Activated CD4-positive, alpha-beta T cell treated with anti-CD3 and anti-CD28 coated beads, Interleukin-2, amount 50 U/mL, for 16 hours (primary cell): ENCODE results near the gene THSD1.
A peak's percentile ranks its signal among the peaks of the same experiment; 100 is the strongest.

Experiments used
- DNase-seq: peaks from one replicate; pipeline ENCODE4 v3.0.0-alpha.2; 2020

THSD1 gene, protein sequence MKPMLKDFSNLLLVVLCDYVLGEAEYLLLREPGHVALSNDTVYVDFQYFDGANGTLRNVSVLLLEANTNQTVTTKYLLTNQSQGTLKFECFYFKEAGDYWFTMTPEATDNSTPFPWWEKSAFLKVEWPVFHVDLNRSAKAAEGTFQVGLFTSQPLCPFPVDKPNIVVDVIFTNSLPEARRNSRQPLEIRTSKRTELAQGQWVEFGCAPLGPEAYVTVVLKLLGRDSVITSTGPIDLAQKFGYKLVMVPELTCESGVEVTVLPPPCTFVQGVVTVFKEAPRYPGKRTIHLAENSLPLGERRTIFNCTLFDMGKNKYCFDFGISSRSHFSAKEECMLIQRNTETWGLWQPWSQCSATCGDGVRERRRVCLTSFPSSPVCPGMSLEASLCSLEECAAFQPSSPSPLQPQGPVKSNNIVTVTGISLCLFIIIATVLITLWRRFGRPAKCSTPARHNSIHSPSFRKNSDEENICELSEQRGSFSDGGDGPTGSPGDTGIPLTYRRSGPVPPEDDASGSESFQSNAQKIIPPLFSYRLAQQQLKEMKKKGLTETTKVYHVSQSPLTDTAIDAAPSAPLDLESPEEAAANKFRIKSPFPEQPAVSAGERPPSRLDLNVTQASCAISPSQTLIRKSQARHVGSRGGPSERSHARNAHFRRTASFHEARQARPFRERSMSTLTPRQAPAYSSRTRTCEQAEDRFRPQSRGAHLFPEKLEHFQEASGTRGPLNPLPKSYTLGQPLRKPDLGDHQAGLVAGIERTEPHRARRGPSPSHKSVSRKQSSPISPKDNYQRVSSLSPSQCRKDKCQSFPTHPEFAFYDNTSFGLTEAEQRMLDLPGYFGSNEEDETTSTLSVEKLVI

DNA sequence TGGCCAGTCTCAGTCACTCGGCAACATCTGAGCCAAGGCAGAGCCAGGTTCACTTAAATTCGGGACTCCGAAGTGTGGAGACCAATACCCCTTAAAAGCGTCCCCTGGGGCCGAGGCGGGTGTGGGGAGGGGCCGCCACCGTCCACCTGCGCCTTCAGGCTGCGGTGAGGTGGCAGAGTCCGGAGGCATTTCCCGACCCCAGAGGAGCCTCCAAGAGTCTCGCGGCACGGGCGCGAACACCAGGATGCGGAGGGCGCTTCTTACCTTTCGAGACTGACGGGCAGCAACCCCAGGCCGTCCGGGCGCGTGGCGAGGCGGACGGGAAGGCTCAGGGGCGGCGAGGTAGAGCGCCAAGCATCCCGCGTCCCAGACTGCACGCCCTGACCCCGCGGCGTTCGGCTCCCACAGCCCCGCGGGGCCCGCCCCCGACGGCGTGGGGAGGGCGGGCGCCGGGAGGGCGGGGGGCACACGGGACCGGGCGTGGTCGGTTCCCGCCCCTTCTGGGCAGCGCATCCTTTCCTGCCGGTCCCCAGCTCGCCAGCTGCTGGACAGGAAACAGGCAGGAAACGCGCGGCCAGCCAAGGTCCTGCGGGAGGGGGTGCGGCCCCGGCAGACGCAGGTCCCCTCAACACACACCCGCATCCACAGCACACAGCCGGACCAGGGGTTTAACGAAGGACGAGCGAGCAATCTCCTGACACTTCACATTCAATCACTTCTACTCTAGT lies at the start of gene THSD1:
THSD1 (minus strand) TSS at position 406 of the 728 bp plus-strand sequence. CDS start 3,572 bp downstream, outside the sequence.
- peak; percentile 12 for DNase-seq

DNA sequence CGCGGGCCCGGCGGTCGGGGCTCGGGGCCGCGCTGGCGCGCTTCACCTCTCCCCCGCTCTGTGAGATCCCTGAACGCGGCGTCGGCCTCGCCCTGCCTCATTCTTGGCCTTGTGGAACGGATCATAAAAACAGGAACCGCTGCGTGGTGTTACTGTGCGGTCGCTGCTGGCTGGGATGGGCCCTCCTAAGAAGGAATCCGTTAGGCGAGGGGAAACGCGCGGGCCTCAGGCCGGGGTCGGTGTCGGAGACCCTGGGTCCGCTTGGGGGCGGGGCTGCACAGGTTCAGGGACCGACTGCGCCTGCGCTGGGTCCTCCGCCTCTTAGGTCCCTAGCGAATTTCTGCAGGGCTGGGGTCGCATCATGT lies 49.7 kb upstream of the THSD1 start:
- DNase-seq = peak; percentile 77

DNA sequence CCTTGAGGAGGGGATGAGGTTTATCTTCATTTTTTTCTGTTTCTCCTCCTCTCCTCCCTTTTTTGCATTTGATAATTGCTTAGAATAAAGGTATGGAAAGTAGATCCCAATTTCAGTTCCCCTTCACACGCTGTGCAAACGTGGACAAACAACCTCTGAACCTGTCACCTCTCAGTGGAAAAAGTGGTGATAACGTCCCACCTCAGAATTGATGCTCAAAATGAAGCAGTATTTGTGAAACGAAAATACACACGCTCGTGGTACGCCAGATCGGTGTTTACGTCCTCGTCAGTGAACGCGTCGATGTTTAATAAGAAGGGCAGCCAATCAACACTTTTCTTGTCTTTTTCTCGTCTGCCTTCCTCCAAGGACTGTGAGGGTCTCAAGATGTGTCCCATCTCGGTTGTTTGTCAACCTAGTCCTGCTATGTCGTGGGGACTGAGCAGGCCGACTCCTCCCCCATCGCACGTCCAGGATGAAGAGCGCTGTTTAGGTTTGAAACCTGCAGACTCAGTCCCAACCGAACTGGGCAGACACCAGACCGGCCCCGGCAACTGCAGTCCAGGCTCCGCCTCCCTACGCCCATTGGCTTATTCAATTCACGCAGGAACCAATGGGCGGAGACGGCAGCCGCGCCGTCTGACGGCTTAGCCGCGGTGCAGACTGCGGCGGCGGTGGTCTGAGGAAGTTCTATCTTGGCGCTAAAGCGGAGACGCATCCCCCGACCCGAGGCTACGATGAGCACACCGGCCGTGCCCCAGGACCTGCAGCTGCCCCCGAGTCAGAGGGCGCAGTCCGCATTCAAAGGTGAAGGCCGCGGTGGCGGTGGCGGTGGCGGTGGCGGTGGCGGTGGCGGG lies 49.1 kb upstream of the THSD1 start, which contains the start of gene CKAP2:
CKAP2 (plus strand) TSS at position 659 of the 857 bp plus-strand sequence; CDS start at position 738, 79 bp downstream.
- DNase-seq = peak; percentile 97

DNA sequence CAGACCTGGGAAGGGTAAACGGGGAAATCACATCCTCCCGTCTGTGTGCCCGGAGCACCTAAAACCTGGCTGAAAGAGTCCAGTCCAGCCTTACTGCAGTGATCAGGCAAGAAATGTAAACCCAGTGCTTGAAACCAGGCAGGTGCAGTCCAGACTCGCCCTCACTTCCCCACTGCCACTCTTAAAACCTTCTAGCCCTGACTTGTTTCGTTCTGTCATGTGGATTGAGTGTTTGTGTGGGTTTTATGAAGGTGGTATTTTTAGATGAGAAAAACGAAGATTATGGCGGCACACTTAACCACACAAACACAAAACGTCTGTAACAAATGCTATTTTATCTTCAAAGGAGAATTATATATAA lies 48.5 kb upstream of the THSD1 start:
- DNase-seq = peak; percentile 11

DNA sequence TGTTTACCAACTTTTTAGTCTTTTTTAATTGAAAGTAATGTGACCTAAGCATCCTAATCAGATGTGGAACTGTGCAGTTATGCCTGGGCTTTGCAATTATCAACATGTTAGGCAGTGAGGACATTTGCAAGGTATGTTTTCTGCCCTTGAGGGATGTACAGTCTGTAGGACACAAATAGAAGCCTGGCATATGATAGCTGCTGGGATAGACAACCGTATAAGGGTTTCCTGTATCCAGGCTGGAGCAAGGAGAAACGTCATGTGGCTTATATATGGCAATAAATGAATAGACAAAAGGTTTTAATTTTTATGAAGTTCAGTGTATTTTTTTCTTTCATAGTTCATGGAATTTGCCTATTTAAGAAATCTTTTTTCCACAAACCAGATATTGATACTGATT lies 46.5 kb upstream of the THSD1 start:
- no peak for DNase-seq

DNA sequence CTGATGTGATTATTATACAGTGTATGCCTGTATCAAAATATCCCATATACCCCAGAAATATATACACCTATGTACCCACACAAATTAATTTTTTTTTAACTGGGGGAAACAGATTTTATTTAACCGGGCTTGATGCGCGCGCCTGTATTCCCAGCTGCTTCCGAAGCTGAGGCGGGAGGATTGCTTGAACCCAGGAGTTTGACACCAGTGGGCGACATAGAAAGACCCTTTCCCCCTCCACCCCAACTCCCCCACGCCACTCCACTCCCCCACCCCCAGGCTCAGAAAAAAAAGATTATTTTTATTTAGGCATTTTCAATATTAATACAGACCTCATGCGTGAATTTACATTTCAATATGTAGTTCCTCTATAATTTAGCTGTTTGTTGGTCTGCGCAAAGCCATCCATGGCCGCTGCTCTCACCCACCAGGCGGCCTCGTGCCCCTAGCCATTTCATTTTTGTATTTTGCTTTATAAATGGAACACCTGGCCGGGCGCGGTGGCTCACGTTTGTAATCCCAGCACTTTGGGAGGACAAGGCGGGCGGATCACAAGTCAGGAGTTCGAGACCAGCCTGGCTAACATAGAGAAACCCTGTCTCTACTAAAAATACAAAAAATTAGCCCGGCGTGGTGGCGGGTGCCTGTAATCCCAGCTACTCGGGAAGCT lies 45.3 kb upstream of the THSD1 start:
- no peak for DNase-seq

DNA sequence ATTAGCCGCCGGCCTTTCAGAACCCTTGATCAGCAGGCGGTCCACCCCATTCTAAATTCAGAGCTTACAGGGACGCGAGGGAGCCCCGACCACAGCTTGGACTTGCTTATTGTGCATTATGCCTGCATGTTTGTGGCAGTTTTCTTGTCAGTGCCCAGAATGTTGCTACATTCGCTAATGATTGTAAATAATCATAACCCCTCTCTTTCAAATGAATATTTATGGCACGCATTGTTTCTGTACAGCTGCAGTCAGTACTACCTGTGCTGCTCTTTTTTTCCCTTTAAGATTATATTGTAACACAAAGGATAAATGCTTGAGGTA lies 44.8 kb upstream of the THSD1 start:
- no peak for DNase-seq

DNA sequence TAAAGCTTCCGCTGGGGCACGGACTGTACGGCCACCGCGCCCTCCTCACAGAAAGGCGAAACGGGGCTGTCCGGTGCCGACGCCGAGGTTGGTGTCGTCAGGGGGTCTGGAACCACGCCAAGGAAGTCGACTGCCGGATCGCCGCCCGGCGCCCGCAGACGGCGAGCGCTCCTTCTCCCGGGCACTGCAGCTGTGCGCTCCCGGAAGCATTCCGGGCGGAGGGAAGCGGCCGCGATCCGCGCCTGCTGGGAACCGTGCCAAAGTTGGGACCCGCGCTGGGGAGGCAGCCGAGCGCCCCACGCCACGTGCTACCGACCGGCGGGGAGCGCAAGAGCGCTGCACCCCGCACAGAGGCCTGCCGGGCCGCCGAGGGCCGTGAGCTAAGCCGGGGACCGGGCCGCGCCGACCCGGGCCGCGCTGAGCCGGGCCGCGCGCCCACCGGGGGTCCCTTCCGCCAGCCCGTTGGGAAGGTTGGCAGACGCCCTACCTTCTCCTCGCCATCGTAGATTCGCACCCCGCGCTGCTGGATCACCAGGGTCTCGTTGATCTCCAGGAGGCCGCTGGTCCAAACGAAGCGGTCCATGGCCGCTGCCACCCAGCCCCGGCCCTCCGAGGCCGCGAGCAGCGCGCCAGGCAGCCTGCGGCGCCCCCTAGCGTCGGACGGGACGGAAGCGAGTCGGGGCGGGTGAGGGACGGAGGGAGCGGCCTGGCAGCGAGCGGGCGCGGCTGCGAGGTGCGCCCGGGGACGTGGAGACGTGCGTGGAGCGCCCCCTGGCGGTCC lies 44.2 kb upstream of the THSD1 start, which contains the start of gene VPS36:
VPS36 (minus strand) TSS at position 623 of the 781 bp plus-strand sequence; CDS start at position 583, 40 bp downstream.
- peak; percentile 96 for DNase-seq

DNA sequence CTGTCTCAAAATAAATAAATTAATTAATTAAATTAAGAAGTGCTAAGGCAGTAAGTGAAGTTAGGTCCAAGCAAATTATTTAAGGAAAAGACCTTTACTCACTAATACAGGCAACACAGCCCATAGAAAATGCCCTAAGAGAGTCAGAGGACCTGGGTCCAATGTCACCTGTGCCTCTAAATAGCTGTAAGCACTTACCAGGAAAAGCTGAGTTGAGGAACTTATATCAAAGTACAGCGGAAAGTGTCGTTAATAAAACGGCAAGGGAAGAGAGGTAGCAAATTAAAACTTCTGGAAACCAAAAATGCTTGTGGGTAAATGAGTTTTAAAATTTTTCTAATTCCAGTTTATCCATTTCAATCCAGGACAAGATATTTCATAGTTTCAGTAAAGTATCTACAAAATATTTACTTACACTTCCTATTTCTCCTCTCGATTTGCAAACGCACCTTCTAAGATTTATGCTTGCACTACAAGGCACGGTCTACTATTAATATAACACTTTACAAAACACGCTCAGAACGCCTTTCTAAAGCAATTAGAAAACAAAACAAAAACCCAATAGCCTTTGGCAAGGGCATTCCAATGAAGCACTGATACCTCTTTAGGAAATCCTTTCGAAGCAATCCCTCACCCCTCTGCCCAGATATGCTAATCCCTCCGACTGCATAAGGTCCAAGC lies 43.5 kb upstream of the THSD1 start:
- DNase-seq = no peak

DNA sequence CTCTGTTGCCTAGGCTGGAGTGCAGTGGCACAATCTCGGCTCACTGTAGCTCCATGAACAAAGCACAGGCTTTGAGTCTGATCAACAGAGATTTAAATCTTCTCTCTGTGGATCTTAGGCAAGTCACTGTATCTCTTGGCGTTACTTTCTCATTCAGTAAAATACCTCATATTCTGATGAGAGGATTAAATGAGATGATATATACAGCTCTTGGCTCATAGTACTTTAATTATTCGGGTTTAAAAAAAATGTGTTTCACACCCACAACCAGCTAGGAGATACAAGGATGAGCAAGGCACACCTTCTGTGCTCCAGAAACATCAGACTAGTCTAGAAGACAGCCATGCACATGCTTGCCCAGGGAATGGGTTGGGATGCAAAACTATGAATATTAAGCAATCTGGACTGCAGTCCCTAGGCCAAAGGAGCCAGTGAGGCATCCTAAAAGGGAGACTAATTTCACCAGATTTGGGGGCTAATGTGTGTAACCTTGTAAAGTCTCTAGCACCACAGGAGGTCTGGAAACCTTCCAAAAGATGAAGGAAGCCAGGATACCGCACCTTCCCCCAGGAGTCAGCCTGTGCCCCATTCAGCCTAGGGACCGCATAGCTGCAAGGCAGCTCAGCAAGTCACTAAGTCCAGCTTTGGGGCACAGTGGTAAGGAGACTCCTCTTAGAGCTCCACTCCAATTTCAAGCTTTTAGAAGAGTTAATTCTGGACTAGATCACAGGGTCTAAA lies 42.0 kb upstream of the THSD1 start:
- DNase-seq = no peak

DNA sequence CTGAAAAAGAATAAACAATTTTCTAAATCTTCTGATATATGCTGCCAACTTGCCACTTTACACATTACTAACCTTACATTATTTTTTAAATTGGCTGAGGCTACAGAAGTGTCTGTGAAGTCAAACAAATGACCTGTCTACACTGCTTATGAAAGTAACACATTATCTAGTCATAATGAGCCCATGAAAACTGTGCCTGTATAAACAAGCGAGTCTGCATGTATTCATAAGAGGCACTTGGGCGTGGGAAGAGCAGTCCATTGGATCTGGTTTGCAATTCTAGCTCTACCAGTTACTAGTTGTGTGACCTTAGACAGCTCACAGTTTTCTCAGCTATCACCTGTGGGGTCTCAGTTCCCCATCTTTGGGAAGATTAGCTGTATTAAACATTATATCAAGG lies 41.4 kb upstream of the THSD1 start:
- peak; percentile 49 for DNase-seq

DNA sequence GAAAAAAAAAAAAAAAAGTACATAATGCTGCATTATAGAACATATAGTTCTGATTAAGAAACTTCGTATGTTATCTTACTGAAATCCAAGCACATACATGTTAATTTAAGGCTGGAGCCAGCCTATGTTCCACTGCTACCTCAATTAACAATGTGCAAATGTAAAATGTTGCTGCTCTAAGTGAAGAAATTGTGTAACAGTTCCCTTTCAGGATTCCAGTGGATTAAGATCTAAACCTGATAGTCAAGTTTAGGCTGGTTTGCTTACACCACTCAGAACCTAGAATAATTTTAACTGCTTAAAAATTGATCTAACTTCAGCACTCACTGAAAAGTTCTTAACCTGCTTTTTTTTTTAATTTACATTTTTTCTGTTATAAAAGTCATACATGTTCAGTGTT lies 40.3 kb upstream of the THSD1 start:
- no peak for DNase-seq

DNA sequence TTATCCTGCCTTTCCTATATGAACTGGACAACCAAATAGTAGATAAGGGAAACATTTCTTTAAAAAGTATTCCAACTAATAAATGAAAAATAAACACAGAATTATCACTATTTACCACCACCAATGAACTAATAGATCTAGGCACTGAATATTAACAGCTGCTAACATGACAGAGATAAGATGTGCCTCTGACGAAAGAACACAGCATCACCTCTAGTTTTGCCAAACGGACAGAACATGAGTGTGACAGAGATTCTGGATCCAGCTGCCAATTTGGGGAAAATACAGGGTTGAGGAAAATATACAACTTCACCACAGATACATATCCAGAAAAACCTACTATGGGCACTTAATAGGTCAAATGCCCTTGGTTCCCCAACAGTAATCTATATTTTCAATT lies 26.5 kb upstream of the THSD1 start:
- no peak for DNase-seq

DNA sequence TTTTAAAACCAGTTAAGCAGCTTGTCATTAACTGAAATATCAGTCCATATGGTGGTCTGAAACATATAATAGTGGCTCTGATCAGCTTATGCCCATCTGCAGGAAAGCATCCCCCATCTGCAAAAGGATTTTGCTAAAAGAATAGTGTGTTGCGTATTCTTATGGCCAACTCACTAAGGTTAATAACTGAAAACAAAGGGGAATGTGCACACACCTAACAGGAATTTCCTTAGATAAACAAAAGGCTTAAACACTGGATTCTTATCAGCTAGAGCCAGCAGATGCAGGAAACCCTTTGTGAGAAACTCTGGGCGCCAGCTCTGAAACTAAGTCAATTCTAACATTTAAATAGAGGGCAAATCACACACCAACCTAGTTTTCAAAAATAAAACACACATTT lies 22.3 kb upstream of the THSD1 start:
- DNase-seq = no peak

DNA sequence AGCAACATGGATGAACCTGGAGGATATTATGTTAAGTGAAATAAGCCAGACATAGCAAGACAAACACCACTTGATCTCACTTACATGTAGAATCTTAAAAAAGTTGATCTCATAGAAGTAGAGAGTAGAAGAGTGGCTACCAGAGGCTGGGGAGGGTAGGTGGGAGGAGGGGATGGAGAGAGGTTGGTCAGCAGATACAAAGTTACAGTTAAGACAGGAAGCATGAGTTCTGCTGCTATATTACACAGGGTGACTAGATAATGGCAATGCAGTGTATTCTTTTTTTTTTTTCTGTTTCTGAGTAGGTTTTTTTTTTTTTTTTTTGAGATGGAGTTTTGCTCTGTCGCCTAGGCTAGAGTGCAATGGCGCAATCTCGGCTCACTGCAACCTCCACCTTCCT lies 15.2 kb upstream of the THSD1 start:
- DNase-seq = no peak

DNA sequence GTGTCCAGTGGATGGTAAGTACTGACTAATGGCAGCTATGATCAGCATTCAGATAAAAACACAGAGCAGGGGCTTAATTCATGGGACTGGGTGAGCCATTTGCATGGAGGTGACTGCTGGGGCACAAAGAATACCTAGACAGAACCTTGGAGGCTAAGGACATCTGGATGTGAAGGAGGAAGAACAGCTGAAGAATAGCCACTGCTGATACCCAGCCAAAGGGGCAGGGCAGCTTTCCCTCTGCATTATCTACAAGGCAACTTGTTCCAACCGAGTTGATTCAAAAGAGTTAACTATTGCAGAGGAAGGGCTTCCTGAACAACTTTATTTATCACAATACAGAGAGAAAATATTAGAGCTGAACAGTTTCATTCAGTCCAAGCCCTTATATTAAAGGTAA lies 13.1 kb upstream of the THSD1 start:
- DNase-seq = no peak

DNA sequence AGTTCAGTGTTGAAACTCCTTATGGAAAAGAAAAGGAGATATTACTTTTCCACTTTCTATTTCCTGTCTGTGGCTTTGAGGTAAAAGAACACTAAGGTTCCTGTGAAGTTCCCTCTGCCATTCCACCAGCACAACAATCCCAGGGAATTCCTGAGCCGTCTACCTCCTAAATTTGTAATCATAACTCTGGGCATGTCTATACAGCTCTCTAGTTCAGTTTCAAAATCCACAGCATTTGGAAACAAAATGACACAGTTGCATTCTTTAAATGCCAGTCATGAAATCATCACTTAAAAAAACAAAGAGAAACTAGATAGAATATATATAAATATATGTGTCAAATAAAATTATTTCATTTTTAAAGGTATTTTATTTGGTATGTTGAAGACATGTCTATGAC lies 9.0 kb upstream of the THSD1 start:
- DNase-seq = no peak

DNA sequence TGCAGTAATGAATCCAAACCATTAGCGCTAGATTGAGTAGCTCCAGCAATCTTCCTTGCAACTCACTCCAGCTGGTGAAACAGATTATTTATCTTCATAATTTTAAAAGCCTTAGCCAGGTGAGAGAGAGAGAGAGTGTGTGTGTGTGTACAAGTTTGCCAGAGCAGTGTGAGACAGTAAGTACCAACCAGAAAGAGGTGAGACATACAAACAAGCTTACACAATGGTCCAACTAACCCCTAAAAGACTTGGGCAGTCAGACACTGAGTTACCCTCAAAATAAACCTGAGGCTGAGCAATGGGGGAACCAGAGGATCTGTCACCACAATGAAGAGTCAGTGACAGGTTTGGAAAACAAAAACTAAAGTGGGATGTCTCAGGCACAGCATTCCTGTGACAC lies 8.1 kb upstream of the THSD1 start:
- DNase-seq = no peak

DNA sequence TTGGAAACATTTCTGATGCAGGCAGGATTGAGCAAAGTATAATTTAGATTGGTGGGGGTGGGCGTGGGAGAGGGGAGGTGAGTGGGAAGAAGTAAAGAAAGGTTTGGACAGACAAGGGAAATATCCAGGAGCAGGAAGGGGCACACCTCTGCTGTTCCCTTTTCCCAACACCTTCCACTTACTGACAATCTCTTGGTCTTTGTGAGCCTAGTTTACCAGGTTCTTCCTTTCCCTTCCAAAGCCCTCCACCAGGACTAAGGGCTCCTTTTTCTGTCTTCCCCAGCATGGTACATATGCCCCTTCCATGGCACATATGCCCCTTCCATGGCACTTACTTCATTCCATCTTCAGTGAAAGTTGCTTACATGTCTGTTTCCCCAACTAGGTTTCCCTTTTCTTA lies 6.2 kb upstream of the THSD1 start:
- no peak for DNase-seq

DNA sequence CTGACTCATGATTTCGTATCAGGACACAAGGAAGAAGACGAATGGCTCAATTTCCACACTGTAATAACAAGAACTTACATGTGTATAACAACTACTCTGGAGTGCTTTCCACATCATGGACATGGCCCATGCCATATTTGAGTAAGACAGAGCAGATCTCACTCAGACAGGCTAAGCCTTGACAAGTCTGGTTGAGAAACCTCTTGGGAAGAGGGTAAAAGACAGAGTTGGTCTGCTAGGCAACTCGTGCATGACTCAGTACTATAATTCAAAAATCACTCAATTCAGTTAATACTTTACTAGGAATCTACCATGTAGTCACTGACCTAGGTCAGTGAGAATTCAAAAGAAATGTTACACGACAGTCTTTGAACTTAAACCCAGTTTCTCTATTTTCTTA lies 5.7 kb upstream of the THSD1 start:
- peak; percentile 65 for DNase-seq
